Non-pigmented ciliary epithelial cell (primary cell): ENCODE results near the gene CA5A.
"Not testable (repeated sequence)": the region's sequence is repeated elsewhere in the genome, so short reads cannot be mapped to it uniquely, and the experiment has no call there.

Source experiments
- DNase-seq: peaks from one replicate; pipeline ENCODE4 v3.0.0-alpha.2; 2010; ENCODE audit warnings: low read depth

CA5A gene

DNA sequence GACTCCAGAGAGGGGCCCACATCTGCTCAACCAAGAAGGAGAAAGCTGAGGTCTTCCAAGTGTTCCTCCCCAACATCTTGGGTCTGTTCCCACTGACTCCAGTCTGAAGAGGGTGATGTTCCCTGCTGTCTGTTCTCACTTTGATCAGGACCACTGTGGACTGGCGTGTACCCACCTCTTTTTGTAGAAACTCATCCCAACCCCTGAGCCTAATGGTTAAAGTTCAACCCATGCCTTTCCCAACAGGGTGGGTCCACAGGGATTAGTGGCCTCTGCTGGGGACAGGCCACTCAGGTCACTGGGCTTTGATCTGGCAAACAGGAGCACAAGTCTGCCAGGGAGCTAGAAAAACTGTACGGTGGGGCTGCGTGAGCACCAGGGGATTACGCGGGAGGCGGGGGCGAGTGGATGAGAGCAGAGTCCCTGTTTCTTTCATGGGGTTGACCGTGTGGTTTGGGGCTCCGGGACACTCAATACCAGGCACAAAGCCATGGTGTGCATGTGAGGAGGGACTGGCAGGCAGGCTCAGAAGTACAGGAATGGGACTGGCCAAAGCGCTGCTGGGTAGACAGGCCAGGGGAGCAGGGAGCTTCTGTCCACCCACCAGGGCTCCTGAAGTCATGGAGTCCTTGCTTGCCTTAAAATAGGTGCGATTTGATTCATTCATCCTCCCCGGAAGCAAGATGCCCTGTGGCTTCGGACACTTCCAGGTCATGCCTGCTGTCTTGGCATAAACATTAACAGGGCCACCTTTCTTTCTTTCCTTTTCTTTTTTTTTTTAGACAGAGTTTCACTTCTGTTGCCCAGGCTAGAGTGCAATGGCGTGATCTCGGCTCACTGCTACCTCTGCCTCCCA, at the start of gene CA5A:
CA5A (minus strand) TSS at position 155 of the 856 bp plus-strand sequence; CDS start at position 76, 79 bp downstream.
- DNase-seq = no peak

GRCh38 chr16:87985493-87985892, 49.2 kb upstream of the CA5A start:
- DNase-seq = not testable (repeated sequence)

- no peak for DNase-seq
Measured at GRCh38 chr16:87984632-87985267, 48.4 kb upstream of the CA5A start.

- DNase-seq = not testable (repeated sequence)
Measured at GRCh38 chr16:87984180-87984579, 47.9 kb upstream of the CA5A start.

- not testable (repeated sequence) for DNase-seq
Measured at GRCh38 chr16:87983737-87984097, 47.4 kb upstream of the CA5A start.

DNA sequence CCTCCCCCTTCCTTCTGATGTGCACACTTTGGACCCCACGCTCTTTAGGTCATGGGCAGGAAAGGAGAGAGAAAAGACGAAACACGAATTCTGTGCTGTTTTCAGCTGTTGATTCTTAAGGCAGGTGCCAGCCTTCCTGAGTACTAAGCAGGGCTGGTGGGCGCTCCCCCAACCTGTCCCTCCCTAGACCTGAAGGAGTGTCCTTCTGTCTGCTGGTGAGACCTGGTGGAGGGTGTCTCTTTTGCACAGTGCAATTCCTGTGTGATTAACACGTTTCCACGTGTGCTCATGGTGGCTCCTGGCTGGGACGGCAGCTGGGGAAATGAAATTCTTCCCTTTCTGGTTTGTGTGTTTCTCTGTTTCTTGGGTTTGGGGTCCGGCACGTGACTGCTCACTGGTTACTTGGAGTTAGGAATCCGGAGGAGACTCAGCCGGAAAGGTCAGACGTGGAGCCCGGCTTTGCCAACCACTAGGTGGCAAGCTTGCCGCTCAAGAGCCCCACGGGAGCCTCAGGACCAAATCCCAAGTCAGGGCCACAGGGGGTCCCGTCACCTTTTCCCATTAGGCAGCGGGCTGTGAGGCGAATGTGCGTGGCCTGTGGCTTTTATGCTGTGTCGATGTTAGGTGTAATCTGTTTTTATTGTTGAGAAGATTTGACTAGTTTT, 46.9 kb upstream of the CA5A start:
- DNase-seq = not testable (repeated sequence)

- no peak for DNase-seq
Measured at GRCh38 chr16:87982581-87983041, 46.3 kb upstream of the CA5A start.

DNA sequence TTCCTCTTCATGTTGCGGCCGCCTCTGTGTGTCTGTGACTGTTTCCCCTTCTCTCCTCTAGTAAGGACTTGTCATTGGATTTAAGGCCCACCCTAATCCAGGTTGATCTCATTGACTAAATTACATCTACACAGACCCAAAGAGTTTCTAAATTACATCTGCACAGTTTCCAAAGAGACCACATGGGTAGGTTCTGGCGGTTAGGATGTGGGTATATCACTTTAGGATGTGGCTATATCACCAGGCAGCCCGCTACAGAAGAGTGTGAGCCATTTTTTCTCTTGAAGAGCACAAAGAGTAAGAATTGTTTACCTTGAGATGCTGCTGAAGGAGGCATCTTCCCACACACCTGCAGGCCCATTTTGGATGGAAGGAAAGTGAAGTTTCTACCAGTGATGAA, 45.0 kb upstream of the CA5A start:
- DNase-seq = not testable (repeated sequence)

GRCh38 chr16:87979911-87980630, 43.7 kb upstream of the CA5A start:
- not testable (repeated sequence) for DNase-seq

DNA sequence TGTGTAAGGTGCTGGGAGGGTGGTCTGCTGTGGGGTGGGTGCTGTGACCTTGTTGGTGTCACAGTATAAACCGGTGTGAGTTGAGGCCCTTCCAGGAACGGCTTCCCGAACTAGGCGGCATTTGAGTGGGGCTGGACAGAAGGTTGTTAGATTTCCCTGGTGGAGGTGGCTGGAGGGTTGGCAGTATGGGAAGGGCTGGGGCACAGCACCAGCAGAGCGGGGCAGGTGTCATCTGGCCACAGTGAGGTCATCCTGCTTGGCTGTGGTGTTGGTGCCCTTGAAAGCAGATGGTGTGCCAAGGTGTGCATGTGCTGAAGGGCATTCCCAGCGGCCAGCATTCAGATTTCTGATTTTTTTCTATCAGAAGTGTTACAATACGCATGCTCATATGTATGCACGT, 43.0 kb upstream of the CA5A start:
- no peak for DNase-seq

- no peak for DNase-seq
Measured at GRCh38 chr16:87978127-87978526, 41.8 kb upstream of the CA5A start.

- DNase-seq = no peak
Measured at GRCh38 chr16:87976665-87977064, 40.3 kb upstream of the CA5A start.

GRCh38 chr16:87974178-87974577, 37.8 kb upstream of the CA5A start:
- DNase-seq = no peak

GRCh38 chr16:87973717-87974116, 37.4 kb upstream of the CA5A start:
- DNase-seq = no peak

GRCh38 chr16:87971933-87972332, 35.6 kb upstream of the CA5A start:
- no peak for DNase-seq

- no peak for DNase-seq
Measured at GRCh38 chr16:87970186-87970585, 33.9 kb upstream of the CA5A start.

DNA sequence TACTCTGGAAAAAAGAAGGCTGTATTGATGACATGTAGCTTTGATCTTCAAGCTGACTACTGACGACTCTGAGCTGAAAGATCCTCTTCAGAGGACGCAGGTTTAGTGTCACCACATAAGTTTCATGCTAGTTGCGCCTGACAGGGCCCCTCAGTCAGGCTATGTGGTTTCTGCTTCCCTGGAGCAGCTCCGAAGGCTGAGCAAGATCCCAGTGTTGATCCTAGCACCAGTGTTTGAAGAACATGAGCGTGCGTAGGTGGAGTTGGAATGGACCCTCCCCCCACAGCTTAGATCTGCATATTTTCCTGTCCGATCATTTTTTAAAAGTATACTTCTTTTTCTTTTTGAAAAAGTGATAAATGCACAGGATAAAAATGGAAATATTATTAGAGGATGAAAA, 32.2 kb upstream of the CA5A start:
- DNase-seq = peak; percentile 75

GRCh38 chr16:87966685-87967185, 30.4 kb upstream of the CA5A start:
- no peak for DNase-seq

DNA sequence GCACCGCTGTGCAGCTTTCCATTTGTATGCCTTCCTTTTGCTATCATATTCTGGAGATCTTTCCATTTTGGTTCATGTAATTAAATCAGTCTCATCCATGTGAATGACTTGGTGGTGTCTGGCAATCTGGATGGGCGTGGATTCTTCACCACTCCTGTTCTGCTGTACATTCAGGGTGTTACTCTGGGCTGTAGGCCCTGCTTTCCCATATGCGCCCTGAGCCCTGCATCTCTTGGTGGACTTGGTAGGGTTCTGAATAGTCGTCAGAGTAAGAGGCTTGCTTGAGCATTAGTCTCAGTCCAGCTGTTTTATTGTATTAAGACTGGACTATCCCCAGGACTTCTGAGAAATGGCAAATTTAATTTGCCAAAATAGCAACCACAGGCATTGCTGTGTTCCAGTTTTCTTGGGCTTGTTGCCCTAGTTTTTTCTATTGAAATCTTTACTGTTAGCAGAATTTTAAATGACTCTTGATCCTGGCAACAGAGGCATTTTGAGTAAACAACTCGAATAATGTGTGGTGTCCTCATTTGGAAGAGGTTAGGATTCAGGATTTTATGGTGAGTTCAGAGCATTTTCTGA, 29.8 kb upstream of the CA5A start:
- DNase-seq = no peak

DNA sequence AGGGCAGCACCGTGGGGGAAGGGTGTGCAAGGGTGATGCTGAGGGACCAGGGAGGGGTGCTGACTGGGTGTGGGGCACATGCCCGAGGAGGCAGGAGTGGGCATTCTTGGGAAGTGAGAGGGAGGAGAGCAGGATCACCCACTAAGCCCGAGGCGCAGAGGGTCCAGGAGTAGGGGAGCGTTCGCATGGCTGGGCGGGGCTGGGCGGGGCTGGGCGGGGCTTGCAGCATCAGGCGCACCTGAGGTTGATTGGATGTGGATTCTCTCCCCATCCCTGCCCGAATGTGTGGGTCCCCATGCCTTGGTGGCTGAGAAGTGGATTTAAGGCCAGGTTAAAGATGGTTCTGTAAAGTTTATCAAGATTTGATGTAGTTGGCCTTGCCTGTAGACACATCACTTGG, 29.1 kb upstream of the CA5A start:
- DNase-seq = no peak

GRCh38 chr16:87964049-87964659, 27.8 kb upstream of the CA5A start:
- no peak for DNase-seq
